Neutrophil (primary cell): ENCODE data around the gene CYP4V2.

Experiments
- H3K27ac ChIP-seq: fragments of 200-600 bp; sonication (generic); 2 replicates; pipeline ENCODE4 v1.5.1; 2016; ENCODE audit warnings: mild to moderate bottlenecking, moderate library complexity
- H3K27me3 ChIP-seq: fragments of 200-600 bp; sonication (generic); 2 replicates; pipeline ENCODE4 v1.6.0; 2016; ENCODE audit warnings: mild to moderate bottlenecking
- H3K36me3 ChIP-seq: fragments of 200-600 bp; sonication (generic); 2 replicates; pipeline ENCODE4 v1.5.1; 2017
- H3K4me1 ChIP-seq, 2 experiments: fragments of 200-600 bp in 1 of 2; sonication (generic) in 1 of 2; 1 replicate in 1 of 2; 2 replicates in 1 of 2; pipeline versions ENCODE4 v1.5.1 to v1.6.1; 2013 to 2016; ENCODE audit warnings: low read depth in 1 of 2, low read length in 1 of 2, mild to moderate bottlenecking in 1 of 2, moderate library complexity in 1 of 2; ENCODE audit not compliant: control insufficient read depth in 1 of 2, insufficient read depth in 1 of 2
- H3K4me3 ChIP-seq, 2 experiments: fragments of 200-600 bp in 1 of 2; sonication (generic) in 1 of 2; 1 replicate in 1 of 2; 2 replicates in 1 of 2; pipeline ENCODE4 v1.5.1; 2013 to 2016; ENCODE audit warnings: low read depth in 1 of 2, low read length in 1 of 2, mild to moderate bottlenecking in 1 of 2, moderate library complexity in 1 of 2
- H3K9me3 ChIP-seq: fragments of 200-600 bp; sonication (generic); 2 replicates; pipeline ENCODE4 v1.5.1; 2016
- CTCF ChIP-seq: fragments of 200-600 bp; sonication (generic); IDR thresholded peaks from 2 replicates; pipeline ENCODE4 v1.5.1; 2016; ENCODE audit warnings: antibody characterized with exemption

The CYP4V2 gene

GRCh38 chr4:186189656-186190055 is 1.7 kb upstream of the CYP4V2 start:
- peaks cover 61% of the 10 kb centered on the region for H3K27me3 ChIP-seq
- peaks cover 6 to 9% of the 10 kb centered on the region in 2 experiments for H3K4me1 ChIP-seq
- no peak for TF ChIP-seq CTCF
- no peak overlapping the region for H3K4me3 ChIP-seq
- H3K9me3 ChIP-seq = no peaks in the 10 kb centered on the region
- H3K36me3 ChIP-seq = no peaks in the 10 kb centered on the region
- no peak overlapping the region for H3K27ac ChIP-seq

- peak overlapping the region; percentile 53 to 57 for H3K4me3 ChIP-seq
- peaks cover 6 to 9% of the 10 kb centered on the region in 2 experiments for H3K4me1 ChIP-seq
- no peak for TF ChIP-seq CTCF
- no peaks in the 10 kb centered on the region for H3K9me3 ChIP-seq
- no peak overlapping the region for H3K27ac ChIP-seq
- no peaks in the 10 kb centered on the region for H3K36me3 ChIP-seq
- H3K27me3 ChIP-seq = peaks cover 61% of the 10 kb centered on the region
Observed at GRCh38 chr4:186190581-186191199, 677 bp upstream of the CYP4V2 start.

- peak overlapping the region; percentile 53 to 57 for H3K4me3 ChIP-seq
- no peak for TF ChIP-seq CTCF
- no peaks in the 10 kb centered on the region for H3K36me3 ChIP-seq
- peaks cover 61% of the 10 kb centered on the region for H3K27me3 ChIP-seq
- H3K9me3 ChIP-seq = no peaks in the 10 kb centered on the region
- no peak overlapping the region for H3K27ac ChIP-seq
- peaks cover 6 to 9% of the 10 kb centered on the region in 2 experiments for H3K4me1 ChIP-seq
Observed at GRCh38 chr4:186192066-186192612, 772 bp downstream of the CYP4V2 start.

- no peak for TF ChIP-seq CTCF
- no peak overlapping the region for H3K4me3 ChIP-seq
- no peaks in the 10 kb centered on the region for H3K9me3 ChIP-seq
- no peak overlapping the region for H3K27ac ChIP-seq
- H3K36me3 ChIP-seq = no peaks in the 10 kb centered on the region
- peaks cover 55% of the 10 kb centered on the region for H3K27me3 ChIP-seq
- peaks cover 6 to 9% of the 10 kb centered on the region in 2 experiments for H3K4me1 ChIP-seq
Observed at GRCh38 chr4:186193851-186194250, 2.5 kb downstream of the CYP4V2 start.

GRCh38 chr4:186196063-186196462 is 4.7 kb downstream of the CYP4V2 start:
- H3K4me1 ChIP-seq = peaks cover 6 to 9% of the 10 kb centered on the region in 2 experiments
- no peak for TF ChIP-seq CTCF
- H3K36me3 ChIP-seq = no peaks in the 10 kb centered on the region
- H3K9me3 ChIP-seq = no peaks in the 10 kb centered on the region
- no peak overlapping the region for H3K27ac ChIP-seq
- H3K4me3 ChIP-seq = no peak overlapping the region
- peaks cover 33% of the 10 kb centered on the region for H3K27me3 ChIP-seq
